Bronchial epithelial cell (primary cell): ENCODE data around the gene CHN1. TPM values are rescaled to one million over a fixed set of nuclear protein-coding genes. Genes with fewer than 3 reads are reported as not detected.

ENCODE experiments used
- DNase-seq: peaks from one replicate; pipeline ENCODE4 v3.0.0-alpha.2; 2010; ENCODE audit warnings: low read depth
- FAIRE-seq: peaks from 2 replicates; lab custom pipeline; 2011; peaks lifted over from hg19 to GRCh38; lab: Jason Lieb, UNC
- H3K27me3 ChIP-seq: 2 replicates; pipeline ENCODE4 v1.5.1; 2011; ENCODE audit warnings: low read length; ENCODE audit not compliant: control insufficient read depth, insufficient read depth
- H3K36me3 ChIP-seq: 2 replicates; pipeline ENCODE4 v1.5.1; 2011; ENCODE audit warnings: low read length; ENCODE audit not compliant: control insufficient read depth, insufficient read depth
- H3K4me3 ChIP-seq: 2 replicates; pipeline ENCODE4 v1.5.1; 2011; ENCODE audit warnings: mild to moderate bottlenecking, low read depth, low read length, control low read depth
- CTCF ChIP-seq: IDR thresholded peaks from 2 replicates; pipeline ENCODE4 v1.5.1; 2011; ENCODE audit warnings: mild to moderate bottlenecking, moderate library complexity, low read length, control low read depth, inconsistent platforms; ENCODE audit not compliant: insufficient read depth, severe bottlenecking
- total RNA-seq: library from RNA; depleted of rRNA; stranded (reverse); fragments of >200 nt; gene quantifications from 2 replicates; pipeline ENCODE4 v1.2.1, GENCODE V29; 2014

Gene CHN1
- total RNA-seq, 1 donor from 2014 or later, result 2.6 TPM

- no peaks in the 10 kb centered on the region for H3K27me3 ChIP-seq
- H3K36me3 ChIP-seq, result no peaks in the 10 kb centered on the region
- DNase-seq (peak; percentile 4), FAIRE-seq (no peak)
- no peak for TF ChIP-seq CTCF
- H3K4me3 ChIP-seq, result no peak overlapping the region
These were observed 45.4 kb downstream of the CHN1 start for GRCh38 chr2:174959787-174960186.

DNA sequence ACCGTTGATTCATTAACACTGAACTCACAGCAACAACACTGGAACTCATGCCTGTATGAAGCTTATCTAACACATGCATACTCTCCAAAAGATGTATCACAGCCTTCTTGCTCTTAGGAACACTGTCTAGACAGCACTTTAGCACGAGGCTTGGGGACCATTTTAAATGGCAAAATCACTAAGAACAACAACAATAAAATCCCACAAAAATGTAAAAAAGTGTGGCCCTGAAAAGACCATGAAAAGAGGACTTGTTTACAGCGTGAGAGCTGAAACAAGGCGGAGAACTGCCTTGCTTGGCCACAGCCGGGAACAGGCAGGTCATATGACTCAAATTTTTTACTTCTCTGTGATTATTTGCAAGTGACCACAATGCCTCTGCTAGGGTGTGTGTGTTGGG, 48.1 kb downstream of the CHN1 start:
- H3K27me3 ChIP-seq, result no peaks in the 10 kb centered on the region
- no peak for FAIRE-seq

GRCh38 chr2:174952607-174953006, 52.6 kb downstream of the CHN1 start:
- FAIRE-seq (no peak), DNase-seq (no peak)
- H3K27me3 ChIP-seq, result no peaks in the 10 kb centered on the region
- TF ChIP-seq CTCF, result no peak
- H3K4me3 ChIP-seq, result no peak overlapping the region
- H3K36me3 ChIP-seq, result no peaks in the 10 kb centered on the region

More for the DNA sequence above, 48.1 kb downstream of the CHN1 start:
- H3K4me3 ChIP-seq, result no peak overlapping the region
- DNase-seq, result no peak
- H3K36me3 ChIP-seq, result no peaks in the 10 kb centered on the region
- no peak for TF ChIP-seq CTCF

DNA sequence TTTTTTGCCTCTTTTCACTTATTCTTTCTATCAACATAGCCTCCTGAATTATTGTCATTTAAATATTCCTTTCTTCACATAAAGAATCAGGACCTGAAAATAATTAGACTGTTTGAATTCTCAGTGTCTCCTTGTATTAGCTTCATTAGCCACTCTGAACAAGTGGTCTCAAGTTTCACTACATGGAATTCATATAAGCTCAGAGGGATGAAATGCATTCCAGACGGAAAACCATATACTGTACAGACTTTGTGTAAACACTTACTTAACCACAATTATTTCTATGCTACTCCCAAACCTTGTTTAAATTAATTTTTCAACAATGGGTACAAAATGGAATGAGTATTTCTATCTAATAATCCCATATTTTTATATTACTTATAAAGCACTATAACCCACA, 53.4 kb downstream of the CHN1 start:
- Histone ChIP-seq H3K36me3 (no peaks in the 10 kb centered on the region), H3K4me3 (no peak overlapping the region), H3K27me3 (no peaks in the 10 kb centered on the region)
- peak; percentile 57 for DNase-seq
- TF ChIP-seq CTCF, result no peak
- no peak for FAIRE-seq

DNA sequence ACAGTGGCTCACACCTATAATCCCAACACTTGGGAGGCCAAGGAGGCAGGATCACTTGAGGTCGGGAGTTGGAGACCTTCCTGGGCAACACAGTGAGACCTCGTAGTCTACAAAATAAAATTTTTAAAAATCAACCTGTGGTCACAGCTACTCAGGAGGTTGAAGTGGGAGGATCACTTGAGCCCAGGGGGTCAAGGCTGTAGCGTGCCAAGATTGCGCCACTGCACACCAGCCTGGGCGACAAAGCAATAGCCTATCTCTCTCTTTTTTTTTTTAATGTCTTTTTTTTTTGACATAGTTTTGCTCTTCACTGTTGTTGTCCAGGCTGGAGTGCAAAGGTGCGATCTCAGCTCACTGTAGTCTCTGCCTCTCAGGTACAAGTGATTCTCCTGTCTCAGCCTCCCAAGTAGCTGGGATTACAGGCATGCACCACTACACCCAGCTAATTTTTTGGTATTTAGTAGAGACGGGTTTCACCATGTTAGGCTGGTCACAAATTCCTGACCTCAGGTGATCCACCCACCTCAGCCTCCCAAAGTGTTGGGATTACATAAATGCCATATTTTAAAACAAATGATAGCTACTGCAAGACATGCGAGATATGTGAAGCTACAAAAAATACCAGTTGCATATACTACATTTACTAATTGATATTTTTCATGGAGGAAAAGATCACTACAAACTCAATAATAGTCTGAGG, 55.0 kb downstream of the CHN1 start:
- Histone ChIP-seq H3K36me3 (no peaks in the 10 kb centered on the region), H3K4me3 (no peak overlapping the region), H3K27me3 (no peaks in the 10 kb centered on the region)
- TF ChIP-seq CTCF, result no peak
- DNase-seq (no peak), FAIRE-seq (no peak)
